WTC11 (cell line): ENCODE data around the gene RAB2B. TPM values are rescaled to one million over a fixed set of nuclear protein-coding genes. Genes with fewer than 3 reads are reported as not detected.

Source experiments
- ATAC-seq: fragments of 200-7000 bp; cut with Tn5 transposase; 2 replicates; pipeline ENCODE4 v1.10.0; 2021; ENCODE audit warnings: mild to moderate bottlenecking, moderate library complexity
- CTCF ChIA-PET: fragments of 300-600 bp; sonication (Branson Sonifier 250); formaldehyde crosslinking; loops from one replicate; lab custom pipeline; 2021; ENCODE audit warnings: antibody characterized with exemption; lab: Charles Lee
- POLR2A ChIA-PET: fragments of 350-600 bp; sonication (Branson Sonifier 250); formaldehyde crosslinking; loops from one replicate; lab custom pipeline; 2021; ENCODE audit warnings: antibody characterized with exemption; lab: Charles Lee
- DNase-seq: peaks from one replicate; pipeline ENCODE4 v3.0.0; 2021; ENCODE audit warnings: low spot score
- H3K27ac Mint-ChIP-seq: 2 replicates; pipeline ENCODE4 v1.8.0; 2021; ENCODE audit warnings: mixed read lengths
- H3K27me3 Mint-ChIP-seq: 2 replicates; pipeline ENCODE4 v1.8.0; 2021; ENCODE audit warnings: low read depth, mild to moderate bottlenecking, moderate library complexity, mixed read lengths
- H3K36me3 Mint-ChIP-seq: 2 replicates; pipeline ENCODE4 v1.8.0; 2021; ENCODE audit warnings: mixed read lengths
- H3K4me1 Mint-ChIP-seq: 2 replicates; pipeline ENCODE4 v1.8.0; 2022; ENCODE audit warnings: mixed read lengths
- H3K4me3 Mint-ChIP-seq: 2 replicates; pipeline ENCODE4 v1.8.0; 2021; ENCODE audit warnings: mild to moderate bottlenecking, moderate library complexity, mixed read lengths
- H3K9me3 Mint-ChIP-seq: 2 replicates; pipeline ENCODE4 v1.8.0; 2021; ENCODE audit warnings: mixed read lengths
- AFF4 ChIP-seq: sonication (generic); formaldehyde crosslinking; IDR thresholded peaks from 2 replicates; pipeline ENCODE4 v1.8.1; 2023; ENCODE audit warnings: mild to moderate bottlenecking, missing genetic modification reagents, borderline replicate concordance
- ATF1 ChIP-seq: sonication (generic); formaldehyde crosslinking; IDR thresholded peaks from 2 replicates; pipeline ENCODE4 v1.8.1; 2023; ENCODE audit warnings: mild to moderate bottlenecking, moderate library complexity, missing genetic modification reagents
- GTF2I ChIP-seq: fragments of 250-450 bp; sonication (Bioruptor Pico); conservative IDR thresholded peaks from 2 replicates; pipeline ENCODE4 v1.4.0; 2021; ENCODE audit warnings: mild to moderate bottlenecking
- NFATC4 ChIP-seq: fragments of 250-450 bp; sonication (Bioruptor Pico); IDR thresholded peaks from 2 replicates; pipeline ENCODE4 v1.9.0; 2021; ENCODE audit warnings: mild to moderate bottlenecking
- NR3C1 ChIP-seq: sonication (generic); formaldehyde crosslinking; conservative IDR thresholded peaks from 2 replicates; pipeline ENCODE4 v1.8.1; 2023; ENCODE audit warnings: low read depth, mild to moderate bottlenecking, missing genetic modification reagents
- PRRX2 ChIP-seq: fragments of 250-450 bp; sonication (Bioruptor Pico); IDR thresholded peaks from 2 replicates; pipeline ENCODE4 v1.8.0; 2021; ENCODE audit warnings: mild to moderate bottlenecking
- TEAD1 ChIP-seq: sonication (generic); formaldehyde crosslinking; IDR thresholded peaks from 2 replicates; pipeline ENCODE4 v1.8.0; 2022; ENCODE audit warnings: mild to moderate bottlenecking, missing genetic modification reagents
- TEAD4 ChIP-seq: sonication (generic); formaldehyde crosslinking; IDR thresholded peaks from 2 replicates; pipeline ENCODE4 v1.8.0; 2022; ENCODE audit warnings: mild to moderate bottlenecking, missing genetic modification reagents
- ZBTB21 ChIP-seq: sonication (generic); formaldehyde crosslinking; IDR thresholded peaks from 2 replicates; pipeline ENCODE4 v1.8.1; 2023; ENCODE audit warnings: mild to moderate bottlenecking, missing genetic modification reagents, borderline replicate concordance
- ZNF281 ChIP-seq: sonication (generic); formaldehyde crosslinking; IDR thresholded peaks from 2 replicates; pipeline ENCODE4 v1.8.0; 2023; ENCODE audit warnings: mild to moderate bottlenecking, missing genetic modification reagents
- total RNA-seq: library from RNA; stranded (reverse); gene quantifications from 3 replicates; pipeline ENCODE4 v1.2.3, GENCODE V29; 2021
- TF ChIP-seq, protein P1 (sequence below): fragments of 200-600 bp; IDR thresholded peaks from 2 replicates; pipeline ENCODE4 v1.8.0; 2022; ENCODE audit warnings: antibody characterized with exemption
- TF ChIP-seq, protein P2 (sequence below): sonication (generic); formaldehyde crosslinking; IDR thresholded peaks from 2 replicates; pipeline ENCODE4 v1.8.1; 2023; ENCODE audit warnings: mild to moderate bottlenecking, missing genetic modification reagents, moderate library complexity

RAB2B gene
- total RNA-seq, 1 experiment from 2014 or later: 29.6 TPM

GRCh38 chr14:21431126-21431525 lies 45.6 kb downstream of the RAB2B start:
- POLR2A ChIA-PET: no interaction called here
- DNase-seq (no peak), ATAC-seq (no peak)
- Mint-ChIP-seq H3K27ac (no peak overlapping the region), H3K36me3 (peaks cover 53% of the 10 kb centered on the region), H3K4me1 (peaks cover 6% of the 10 kb centered on the region), H3K9me3 (no peaks in the 10 kb centered on the region), H3K27me3 (no peaks in the 10 kb centered on the region), H3K4me3 (no peak overlapping the region)
- CTCF ChIA-PET: interaction anchor here (1.3 kb wide), 1 partner anchor 25 kb away, joined by 3 read pairs; the partner anchor contains the start of gene CHD8
- TF ChIP-seq, protein P1, sequence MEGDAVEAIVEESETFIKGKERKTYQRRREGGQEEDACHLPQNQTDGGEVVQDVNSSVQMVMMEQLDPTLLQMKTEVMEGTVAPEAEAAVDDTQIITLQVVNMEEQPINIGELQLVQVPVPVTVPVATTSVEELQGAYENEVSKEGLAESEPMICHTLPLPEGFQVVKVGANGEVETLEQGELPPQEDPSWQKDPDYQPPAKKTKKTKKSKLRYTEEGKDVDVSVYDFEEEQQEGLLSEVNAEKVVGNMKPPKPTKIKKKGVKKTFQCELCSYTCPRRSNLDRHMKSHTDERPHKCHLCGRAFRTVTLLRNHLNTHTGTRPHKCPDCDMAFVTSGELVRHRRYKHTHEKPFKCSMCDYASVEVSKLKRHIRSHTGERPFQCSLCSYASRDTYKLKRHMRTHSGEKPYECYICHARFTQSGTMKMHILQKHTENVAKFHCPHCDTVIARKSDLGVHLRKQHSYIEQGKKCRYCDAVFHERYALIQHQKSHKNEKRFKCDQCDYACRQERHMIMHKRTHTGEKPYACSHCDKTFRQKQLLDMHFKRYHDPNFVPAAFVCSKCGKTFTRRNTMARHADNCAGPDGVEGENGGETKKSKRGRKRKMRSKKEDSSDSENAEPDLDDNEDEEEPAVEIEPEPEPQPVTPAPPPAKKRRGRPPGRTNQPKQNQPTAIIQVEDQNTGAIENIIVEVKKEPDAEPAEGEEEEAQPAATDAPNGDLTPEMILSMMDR: no peak
- TF ChIP-seq, protein P2, sequence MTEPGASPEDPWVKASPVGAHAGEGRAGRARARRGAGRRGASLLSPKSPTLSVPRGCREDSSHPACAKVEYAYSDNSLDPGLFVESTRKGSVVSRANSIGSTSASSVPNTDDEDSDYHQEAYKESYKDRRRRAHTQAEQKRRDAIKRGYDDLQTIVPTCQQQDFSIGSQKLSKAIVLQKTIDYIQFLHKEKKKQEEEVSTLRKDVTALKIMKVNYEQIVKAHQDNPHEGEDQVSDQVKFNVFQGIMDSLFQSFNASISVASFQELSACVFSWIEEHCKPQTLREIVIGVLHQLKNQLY (CRISPR knock-in tag): no peak
- TF ChIP-seq TEAD1 (CRISPR knock-in tag): no peak
- TF ChIP-seq ZBTB21: no peak
- TF ChIP-seq TEAD4 (CRISPR knock-in tag): no peak
- no peak for TF ChIP-seq ZNF281 (CRISPR knock-in tag)
- TF ChIP-seq AFF4 (CRISPR knock-in tag): no peak
- no peak for TF ChIP-seq ATF1 (CRISPR knock-in tag)

DNA sequence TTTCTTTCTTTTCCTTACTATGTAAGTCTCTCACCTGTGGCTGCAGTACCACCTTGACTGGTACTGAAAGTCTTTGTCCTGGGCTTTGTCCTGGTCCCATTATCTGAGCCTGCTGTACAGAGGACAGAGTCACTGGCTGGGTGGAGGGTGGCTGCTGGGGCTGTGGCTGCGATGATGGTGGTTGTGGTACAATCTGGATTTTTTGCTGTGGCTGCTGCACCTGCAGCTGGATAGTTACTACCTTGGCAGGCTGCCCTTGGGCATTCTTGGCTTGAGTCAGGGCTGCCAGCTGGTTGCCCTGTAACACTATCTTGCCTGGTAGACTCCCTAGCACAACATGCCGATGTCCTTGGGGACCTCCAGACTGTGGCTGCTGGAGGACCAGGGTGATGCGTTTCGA lies 47.8 kb downstream of the RAB2B start:
- H3K36me3 Mint-ChIP-seq: peaks cover 75% of the 10 kb centered on the region
- H3K4me1 Mint-ChIP-seq: no peaks in the 10 kb centered on the region
- CTCF ChIA-PET: no interaction called here
- DNase-seq (no peak), ATAC-seq (no peak)
- H3K27me3 Mint-ChIP-seq: no peaks in the 10 kb centered on the region
- H3K27ac Mint-ChIP-seq: no peak overlapping the region
- no peaks in the 10 kb centered on the region for H3K9me3 Mint-ChIP-seq
- POLR2A ChIA-PET: no interaction called here
- no peak overlapping the region for H3K4me3 Mint-ChIP-seq
- TF ChIP-seq NFATC4 (no peak), ZBTB21 (no peak), GTF2I (CRISPR knock-in tag) (no peak), NR3C1 (CRISPR knock-in tag) (no peak), TEAD4 (CRISPR knock-in tag) (no peak)
- TF ChIP-seq, all 79 proteins: peak for 0

DNA sequence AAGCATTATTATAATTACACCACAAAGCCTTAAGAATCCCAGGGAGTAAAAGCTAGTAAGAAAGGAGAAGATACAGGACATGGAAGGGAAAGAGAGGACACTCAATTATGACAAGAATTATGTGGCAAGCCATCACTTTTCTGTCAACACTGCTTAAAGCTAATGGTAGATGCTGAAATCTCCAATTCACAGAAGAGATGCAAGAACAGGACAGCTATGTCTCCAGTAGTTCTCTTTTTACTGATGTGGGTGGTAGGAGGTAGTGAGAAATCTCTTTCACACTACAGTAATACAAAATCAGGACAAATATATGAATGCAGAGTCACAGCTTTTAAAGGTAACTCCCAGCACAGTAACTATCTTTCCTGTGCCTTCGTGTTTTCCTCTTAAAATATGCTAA lies 50.1 kb downstream of the RAB2B start:
- Mint-ChIP-seq H3K4me3 (no peak overlapping the region), H3K9me3 (no peaks in the 10 kb centered on the region), H3K4me1 (no peaks in the 10 kb centered on the region), H3K27ac (no peak overlapping the region), H3K27me3 (no peaks in the 10 kb centered on the region), H3K36me3 (peaks cover 90% of the 10 kb centered on the region)
- ChIA-PET POLR2A (no interaction called here), CTCF (no interaction called here)
- ATAC-seq: no peak
- no peak for TF ChIP-seq PRRX2 (CRISPR knock-in tag)
- no peak for DNase-seq
